Osteoblast (primary cell): ENCODE results near the gene LUC7L3. TPM values are rescaled to one million over a fixed set of nuclear protein-coding genes. Genes with fewer than 3 reads are reported as not detected.
A peak's percentile ranks its signal among the peaks of the same experiment; 100 is the strongest.

Source experiments
- DNase-seq: peaks from one replicate; pipeline ENCODE4 v3.0.0; 2011; ENCODE audit warnings: low spot score, mixed read lengths; ENCODE audit not compliant: insufficient read length; ENCODE audit errors: missing footprints
- H2AFZ ChIP-seq: 2 replicates; pipeline ENCODE4 v1.6.0; 2011; ENCODE audit warnings: mild to moderate bottlenecking, low read length
- H3K27ac ChIP-seq: 2 replicates; pipeline ENCODE4 v1.5.1; 2011; ENCODE audit warnings: mild to moderate bottlenecking, low read depth, low read length, moderate library complexity
- H3K27me3 ChIP-seq: 2 replicates; pipeline ENCODE4 v1.6.0; 2012; ENCODE audit warnings: mild to moderate bottlenecking, control low read depth, inconsistent platforms, low read length, moderate library complexity; ENCODE audit not compliant: insufficient read depth
- H3K36me3 ChIP-seq: 2 replicates; pipeline ENCODE4 v1.5.1; 2011; ENCODE audit warnings: mild to moderate bottlenecking, low read length, control low read depth, moderate library complexity; ENCODE audit not compliant: insufficient read depth
- H3K4me1 ChIP-seq: 2 replicates; pipeline ENCODE4 v1.5.1; 2011; ENCODE audit warnings: mild to moderate bottlenecking, low read length, control low read depth, moderate library complexity; ENCODE audit not compliant: insufficient read depth
- H3K4me2 ChIP-seq: 2 replicates; pipeline ENCODE4 v1.6.0; 2011; ENCODE audit warnings: mild to moderate bottlenecking, low read length; ENCODE audit not compliant: insufficient read depth
- H3K4me3 ChIP-seq: fragments of 200-600 bp; sonication (generic); 3 replicates; pipeline ENCODE4 v1.5.1; 2012; ENCODE audit warnings: mild to moderate bottlenecking, low read length, inconsistent platforms; ENCODE audit not compliant: insufficient read depth
- H3K79me2 ChIP-seq: 2 replicates; pipeline ENCODE4 v1.6.0; 2012; ENCODE audit warnings: mild to moderate bottlenecking, low read length, control low read depth, inconsistent platforms; ENCODE audit not compliant: insufficient read depth
- H3K9me3 ChIP-seq: 2 replicates; pipeline ENCODE4 v1.5.1; 2011; ENCODE audit warnings: low read depth, low read length, control low read depth
- H4K20me1 ChIP-seq: 2 replicates; pipeline ENCODE4 v1.6.0; 2012; ENCODE audit warnings: mild to moderate bottlenecking, low read length, control low read depth; ENCODE audit not compliant: insufficient read depth
- total RNA-seq: library from RNA; depleted of rRNA; stranded (reverse); fragments of >200 nt; gene quantifications from 2 replicates; pipeline ENCODE4 v1.2.3, GENCODE V29; 2012
- TF ChIP-seq, protein P1 (sequence below): IDR thresholded peaks from 2 replicates; pipeline ENCODE4 v1.5.1; 2011; ENCODE audit warnings: mild to moderate bottlenecking, low read depth, low read length, moderate library complexity; ENCODE audit errors: extremely low read depth

Gene LUC7L3
- total RNA-seq, 1 donor: 34.7 TPM

DNA sequence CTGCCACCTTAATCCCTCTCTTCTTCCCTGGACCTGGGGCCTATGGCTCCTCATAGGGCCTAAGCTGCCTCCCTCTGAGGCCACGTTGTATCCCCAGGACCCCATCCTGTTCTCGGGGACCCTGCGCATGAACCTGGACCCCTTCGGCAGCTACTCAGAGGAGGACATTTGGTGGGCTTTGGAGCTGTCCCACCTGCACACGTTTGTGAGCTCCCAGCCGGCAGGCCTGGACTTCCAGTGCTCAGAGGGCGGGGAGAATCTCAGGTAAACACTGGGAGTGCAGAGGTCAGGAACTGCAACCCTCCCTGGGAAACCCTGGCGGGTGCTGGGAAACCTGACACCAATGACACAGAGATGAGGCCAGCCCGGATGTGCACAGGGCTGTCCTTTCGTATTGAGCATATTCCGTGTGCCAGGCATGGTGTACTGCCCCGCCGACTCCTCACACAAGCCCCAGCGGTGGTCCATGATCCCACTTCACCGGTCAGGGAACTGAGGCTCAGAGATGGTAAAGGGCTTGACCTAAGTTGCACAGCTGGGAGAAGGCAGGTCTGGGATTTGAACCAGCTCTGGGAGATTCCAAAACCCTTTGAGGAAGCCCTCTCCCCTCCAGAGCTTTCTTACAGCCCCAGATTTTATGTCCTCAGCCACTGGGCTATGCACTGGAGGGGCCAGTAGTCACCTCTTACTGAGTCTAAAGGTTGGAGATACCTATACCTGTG is 34.6 kb upstream of the LUC7L3 start:
- DNase-seq: no peak
- H3K27me3 ChIP-seq: no peaks in the 10 kb centered on the region
- H2AFZ ChIP-seq: no peak overlapping the region
- no peak overlapping the region for H3K4me2 ChIP-seq
- no peak overlapping the region for H3K27ac ChIP-seq
- no peaks in the 10 kb centered on the region for H3K79me2 ChIP-seq
- no peaks in the 10 kb centered on the region for H4K20me1 ChIP-seq
- no peaks in the 10 kb centered on the region for H3K9me3 ChIP-seq
- no peaks in the 10 kb centered on the region for H3K36me3 ChIP-seq
- TF ChIP-seq, protein P1, sequence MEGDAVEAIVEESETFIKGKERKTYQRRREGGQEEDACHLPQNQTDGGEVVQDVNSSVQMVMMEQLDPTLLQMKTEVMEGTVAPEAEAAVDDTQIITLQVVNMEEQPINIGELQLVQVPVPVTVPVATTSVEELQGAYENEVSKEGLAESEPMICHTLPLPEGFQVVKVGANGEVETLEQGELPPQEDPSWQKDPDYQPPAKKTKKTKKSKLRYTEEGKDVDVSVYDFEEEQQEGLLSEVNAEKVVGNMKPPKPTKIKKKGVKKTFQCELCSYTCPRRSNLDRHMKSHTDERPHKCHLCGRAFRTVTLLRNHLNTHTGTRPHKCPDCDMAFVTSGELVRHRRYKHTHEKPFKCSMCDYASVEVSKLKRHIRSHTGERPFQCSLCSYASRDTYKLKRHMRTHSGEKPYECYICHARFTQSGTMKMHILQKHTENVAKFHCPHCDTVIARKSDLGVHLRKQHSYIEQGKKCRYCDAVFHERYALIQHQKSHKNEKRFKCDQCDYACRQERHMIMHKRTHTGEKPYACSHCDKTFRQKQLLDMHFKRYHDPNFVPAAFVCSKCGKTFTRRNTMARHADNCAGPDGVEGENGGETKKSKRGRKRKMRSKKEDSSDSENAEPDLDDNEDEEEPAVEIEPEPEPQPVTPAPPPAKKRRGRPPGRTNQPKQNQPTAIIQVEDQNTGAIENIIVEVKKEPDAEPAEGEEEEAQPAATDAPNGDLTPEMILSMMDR: no peak
- H3K4me1 ChIP-seq: peaks cover 37% of the 10 kb centered on the region
- no peak overlapping the region for H3K4me3 ChIP-seq

DNA sequence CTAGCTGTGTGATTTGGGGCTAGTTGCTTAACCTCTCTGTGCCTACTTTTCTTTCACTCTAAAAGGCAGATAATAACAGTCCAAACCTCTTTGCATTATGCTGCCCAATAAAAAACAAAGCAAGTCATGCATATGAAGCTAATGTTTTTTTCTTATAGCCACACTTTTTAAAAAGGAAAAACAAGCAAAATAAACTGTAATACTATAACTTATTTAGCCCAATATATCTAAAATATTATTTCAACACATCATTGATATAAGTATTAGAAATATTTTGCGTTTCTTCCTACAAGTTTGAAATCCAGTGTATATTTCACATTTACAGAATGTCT is 34.1 kb upstream of the LUC7L3 start:
- Histone ChIP-seq H3K4me1 (peaks cover 41% of the 10 kb centered on the region), H3K27me3 (no peaks in the 10 kb centered on the region), H3K4me2 (no peak overlapping the region), H3K9me3 (no peaks in the 10 kb centered on the region), H2AFZ (no peak overlapping the region), H3K79me2 (no peaks in the 10 kb centered on the region), H3K27ac (no peak overlapping the region), H3K4me3 (no peak overlapping the region), H3K36me3 (no peaks in the 10 kb centered on the region), H4K20me1 (no peaks in the 10 kb centered on the region)
- TF ChIP-seq, protein P1: no peak
- no peak for DNase-seq

DNA sequence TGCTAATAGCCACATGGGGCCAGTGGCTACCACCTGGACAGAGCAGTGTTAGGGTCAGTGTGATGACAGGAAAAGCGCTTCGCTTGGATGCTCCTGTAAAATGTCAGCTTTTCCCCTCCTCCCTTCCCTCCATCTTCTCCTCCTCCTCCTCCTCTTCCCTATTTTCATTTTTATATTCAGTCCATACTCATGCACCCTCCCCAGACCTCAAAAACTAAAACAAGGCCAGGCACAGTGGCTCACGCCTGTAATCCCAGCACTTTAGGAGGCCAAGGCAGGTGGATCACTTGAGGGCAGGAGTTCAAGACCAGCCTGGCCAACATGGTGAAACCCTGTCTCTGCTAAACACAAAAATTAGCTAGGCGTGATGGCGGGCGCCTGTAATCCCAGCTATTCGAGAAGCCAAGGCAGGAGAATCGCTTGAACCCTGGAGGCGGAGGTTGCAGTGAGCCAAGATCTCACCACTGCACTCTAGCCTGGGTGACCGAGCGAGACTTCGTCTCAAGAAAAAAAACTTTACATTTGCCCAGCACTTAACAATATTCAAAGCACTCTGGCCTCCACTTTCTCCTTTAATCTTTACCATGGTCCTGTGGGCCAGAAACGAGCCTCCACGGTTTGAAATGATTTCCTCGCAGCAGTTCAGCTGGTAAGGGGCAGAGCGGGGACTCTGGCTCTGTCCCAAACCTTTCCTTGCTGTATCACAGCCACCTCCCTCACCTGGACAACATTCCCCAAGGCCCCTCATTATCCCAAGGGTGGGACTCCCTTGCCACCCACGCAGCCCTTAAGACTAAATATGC is 33.5 kb upstream of the LUC7L3 start:
- peak overlapping the region; percentile 28 for H3K4me3 ChIP-seq
- no peaks in the 10 kb centered on the region for H3K9me3 ChIP-seq
- no peaks in the 10 kb centered on the region for H3K27me3 ChIP-seq
- peaks cover 37% of the 10 kb centered on the region for H3K4me1 ChIP-seq
- no peak for DNase-seq
- H2AFZ ChIP-seq: no peak overlapping the region
- peak overlapping the region; percentile 58 for H3K4me2 ChIP-seq
- H3K27ac ChIP-seq: peak overlapping the region; percentile 16
- no peaks in the 10 kb centered on the region for H4K20me1 ChIP-seq
- no peaks in the 10 kb centered on the region for H3K36me3 ChIP-seq
- no peaks in the 10 kb centered on the region for H3K79me2 ChIP-seq
- TF ChIP-seq, protein P1: no peak
